MCF 10A (cell line): ENCODE results near the gene CRHR1. TPM values are rescaled to one million over a fixed set of nuclear protein-coding genes. Genes with fewer than 3 reads are reported as not detected.
A peak's percentile ranks its signal among the peaks of the same experiment; 100 is the strongest.

Experiments
- BruUV-seq: library from RNA; stranded (reverse); fragments of 400-500 nt; replicated peaks from 2 replicates; lab custom pipeline; 2021; lab: Mats Ljungman, UMichigan
- CTCF ChIA-PET: fragments of 300-600 bp; sonication (Branson Sonifier 250); formaldehyde crosslinking; extraction: SDS; loops from one replicate; lab custom pipeline; 2021; ENCODE audit warnings: antibody characterized with exemption, inconsistent platforms; lab: Yijun Ruan, JAX
- POLR2A ChIA-PET: fragments of 300-600, 350-650 bp; sonication (Branson Sonifier 250); formaldehyde crosslinking; extraction: SDS; loops from one replicate; lab custom pipeline; 2020; ENCODE audit warnings: antibody characterized with exemption, inconsistent platforms; lab: Yijun Ruan, JAX
- DNase-seq: peaks from one replicate; pipeline ENCODE4 v3.0.0-alpha.2; 2018; ENCODE audit not compliant: unreplicated experiment
- H3K27ac Mint-ChIP-seq: one replicate; pipeline ENCODE4 v1.8.0; 2022; ENCODE audit warnings: mild to moderate bottlenecking, low read depth, mixed read lengths; ENCODE audit not compliant: unreplicated experiment
- H3K27me3 Mint-ChIP-seq: one replicate; pipeline ENCODE4 v1.8.0; 2022; ENCODE audit warnings: mixed read lengths; ENCODE audit not compliant: insufficient read depth, unreplicated experiment
- H3K36me3 Mint-ChIP-seq: one replicate; pipeline ENCODE4 v1.8.0; 2022; ENCODE audit warnings: mild to moderate bottlenecking, moderate library complexity, mixed read lengths; ENCODE audit not compliant: insufficient read depth, unreplicated experiment
- H3K4me1 Mint-ChIP-seq: one replicate; pipeline ENCODE4 v1.8.0; 2022; ENCODE audit warnings: mixed read lengths; ENCODE audit not compliant: insufficient read depth, unreplicated experiment
- H3K4me3 Mint-ChIP-seq: one replicate; pipeline ENCODE4 v1.8.0; 2022; ENCODE audit warnings: mild to moderate bottlenecking, moderate library complexity, mixed read lengths; ENCODE audit not compliant: unreplicated experiment
- H3K9me3 Mint-ChIP-seq: one replicate; pipeline ENCODE4 v1.8.0; 2022; ENCODE audit warnings: mixed read lengths; ENCODE audit not compliant: unreplicated experiment
- CTCF ChIP-seq: fragments of 200-600 bp; IDR thresholded peaks from one replicate; pipeline ENCODE4 v1.8.0; 2022; ENCODE audit warnings: antibody characterized with exemption, mild to moderate bottlenecking; ENCODE audit not compliant: unreplicated experiment
- intact Hi-C: fragments of 100-400 bp; cut with micrococcal nuclease; formaldehyde crosslinking; loops from 2 replicates; pipeline ENCODE4 v1.14.1; 2022
- total RNA-seq: library from RNA; stranded (reverse); gene quantifications from 2 replicates; pipeline ENCODE4 v1.2.3, GENCODE V29; 2022

Gene CRHR1
- total RNA-seq, 1 experiment from 2014 or later: not detected

GRCh38 chr17:45809499-45809898, 25.4 kb downstream of the CRHR1 start:
- Mint-ChIP-seq H3K4me1 (no peaks in the 10 kb centered on the region), H3K9me3 (peaks cover 6% of the 10 kb centered on the region), H3K4me3 (no peak overlapping the region), H3K27me3 (peaks cover 31% of the 10 kb centered on the region), H3K27ac (no peak overlapping the region), H3K36me3 (no peaks in the 10 kb centered on the region)
- CTCF ChIA-PET: no interaction called here
- intact Hi-C loops: no loop called here
- no peak for DNase-seq
- TF ChIP-seq CTCF: no peak
- POLR2A ChIA-PET: no interaction called here
- BruUV-seq: no TSS peak

GRCh38 chr17:45812102-45812501, 28.0 kb downstream of the CRHR1 start:
- no peaks in the 10 kb centered on the region for H3K36me3 Mint-ChIP-seq
- peak; percentile 30 for DNase-seq
- no peak overlapping the region for H3K27ac Mint-ChIP-seq
- peak; percentile 20 for TF ChIP-seq CTCF
- ChIA-PET CTCF (interaction anchor here (1.0 kb wide), 1 partner anchor 22 kb away, joined by 3 read pairs; no protein-coding TSS in a partner anchor), POLR2A (no interaction called here)
- H3K4me3 Mint-ChIP-seq: no peak overlapping the region
- no peaks in the 10 kb centered on the region for H3K4me1 Mint-ChIP-seq
- peaks cover 6% of the 10 kb centered on the region for H3K9me3 Mint-ChIP-seq
- no TSS peak for BruUV-seq
- H3K27me3 Mint-ChIP-seq: peaks cover 5% of the 10 kb centered on the region
- intact Hi-C loops: no loop called here

- BruUV-seq: no TSS peak
- H3K4me1 Mint-ChIP-seq: no peaks in the 10 kb centered on the region
- peaks cover 6% of the 10 kb centered on the region for H3K9me3 Mint-ChIP-seq
- H3K4me3 Mint-ChIP-seq: no peak overlapping the region
- intact Hi-C loops: no loop called here
- no peaks in the 10 kb centered on the region for H3K27me3 Mint-ChIP-seq
- POLR2A ChIA-PET: no interaction called here
- no peak for DNase-seq
- no peaks in the 10 kb centered on the region for H3K36me3 Mint-ChIP-seq
- no peak for TF ChIP-seq CTCF
- H3K27ac Mint-ChIP-seq: no peak overlapping the region
- CTCF ChIA-PET: interaction anchor here (1.1 kb wide), 1 partner anchor 446 kb away, joined by 4 read pairs; no protein-coding TSS in a partner anchor
Measured at GRCh38 chr17:45813048-45813725, 29.1 kb downstream of the CRHR1 start.

GRCh38 chr17:45814622-45815606, 30.8 kb downstream of the CRHR1 start:
- CTCF ChIA-PET: interaction anchor here (0.9 to 1.6 kb wide), 3 partner anchors 17 to 448 kb away, joined by 3 to 11 read pairs (median 4); no protein-coding TSS in a partner anchor
- no peak for DNase-seq
- Mint-ChIP-seq H3K36me3 (no peaks in the 10 kb centered on the region), H3K9me3 (peaks cover 6% of the 10 kb centered on the region), H3K4me1 (no peaks in the 10 kb centered on the region), H3K27me3 (peaks cover 10% of the 10 kb centered on the region), H3K27ac (no peak overlapping the region), H3K4me3 (no peak overlapping the region)
- POLR2A ChIA-PET: no interaction called here
- no peak for TF ChIP-seq CTCF
- intact Hi-C loops: no loop called here
- no TSS peak for BruUV-seq
